NCI-H1436 treated with DMSO at 0.1 percent for 48 hours (cell line): Measurements from ENCODE around the gene STK11IP.

Source experiments
- DNase-seq: peaks from one replicate; lab custom pipeline; 2025; lab: John Stamatoyannopoulos, UW

The STK11IP gene

GRCh38 chr2:219597552-219598307, at the start of gene STK11IP:
Gene STK11IP, plus strand, starts transcription at chr2:219597857. Its CDS starts 263 bp downstream, at chr2:219598120.
- peak; percentile 72 for DNase-seq

- DNase-seq: no peak
Measured at GRCh38 chr2:219548990-219549389, 48.7 kb upstream of the STK11IP start.

GRCh38 chr2:219549619-219550018, 48.0 kb upstream of the STK11IP start:
- DNase-seq: no peak

GRCh38 chr2:219551441-219552381, 45.9 kb upstream of the STK11IP start:
- no peak for DNase-seq

- no peak for DNase-seq
Measured at GRCh38 chr2:219552382-219553167, 45.1 kb upstream of the STK11IP start.

- DNase-seq: no peak
Measured at GRCh38 chr2:219553168-219553417, 44.6 kb upstream of the STK11IP start.

- DNase-seq: no peak
Measured at GRCh38 chr2:219553463-219553963, 44.1 kb upstream of the STK11IP start.

GRCh38 chr2:219554350-219554749, 43.3 kb upstream of the STK11IP start:
- no peak for DNase-seq

GRCh38 chr2:219555956-219556355, 41.7 kb upstream of the STK11IP start:
- DNase-seq: no peak

- no peak for DNase-seq
Measured at GRCh38 chr2:219556413-219556812, 41.2 kb upstream of the STK11IP start.

- DNase-seq: no peak
Measured at GRCh38 chr2:219557320-219557719, 40.3 kb upstream of the STK11IP start.

- DNase-seq: no peak
Measured at GRCh38 chr2:219557791-219558785, 39.6 kb upstream of the STK11IP start.

- no peak for DNase-seq
Measured at GRCh38 chr2:219559156-219559915, 38.3 kb upstream of the STK11IP start.

GRCh38 chr2:219560037-219560892, 37.4 kb upstream of the STK11IP start:
- no peak for DNase-seq

- no peak for DNase-seq
Measured at GRCh38 chr2:219560893-219561178, 36.8 kb upstream of the STK11IP start.

GRCh38 chr2:219561179-219562048, 36.2 kb upstream of the STK11IP start:
- no peak for DNase-seq

GRCh38 chr2:219562049-219563020, 35.3 kb upstream of the STK11IP start:
- DNase-seq: no peak
